GM08714 (cell line): ENCODE measurements around the gene KPNA5.
A peak's percentile ranks its signal among the peaks of the same experiment; 100 is the strongest.

Source experiments
- H3K4me3 ChIP-seq: fragments of 200-500 bp; sonication (Bioruptor generic); 2 replicates; pipeline ENCODE4 v1.5.1; 2014; ENCODE audit warnings: mild to moderate bottlenecking, low read length, inconsistent platforms
- ZNF274 ChIP-seq: IDR thresholded peaks from 2 replicates; pipeline ENCODE4 v1.6.1; 2012; ENCODE audit warnings: mild to moderate bottlenecking, low read depth, low read length

Gene KPNA5

DNA sequence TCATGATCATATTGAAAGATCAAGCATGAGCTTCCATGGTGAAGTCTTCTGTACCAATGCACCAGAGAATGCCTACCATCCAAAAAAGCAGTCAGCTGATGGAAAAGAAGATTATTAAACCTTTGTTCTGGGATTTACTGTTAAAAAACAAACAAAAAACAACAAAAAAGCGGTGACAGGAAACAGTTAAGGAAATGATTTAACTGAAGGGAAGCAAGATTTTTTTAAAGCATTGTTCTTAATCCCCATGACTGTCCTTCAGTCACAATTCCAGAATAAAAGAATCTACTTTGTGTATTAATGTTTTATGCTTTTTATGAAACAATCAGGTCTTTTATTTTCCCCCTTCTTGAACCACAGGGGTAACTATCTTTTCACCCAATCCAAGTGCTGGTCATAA is 60.6 kb downstream of the KPNA5 start:
- no peak overlapping the region for H3K4me3 ChIP-seq
- no peak for TF ChIP-seq ZNF274

DNA sequence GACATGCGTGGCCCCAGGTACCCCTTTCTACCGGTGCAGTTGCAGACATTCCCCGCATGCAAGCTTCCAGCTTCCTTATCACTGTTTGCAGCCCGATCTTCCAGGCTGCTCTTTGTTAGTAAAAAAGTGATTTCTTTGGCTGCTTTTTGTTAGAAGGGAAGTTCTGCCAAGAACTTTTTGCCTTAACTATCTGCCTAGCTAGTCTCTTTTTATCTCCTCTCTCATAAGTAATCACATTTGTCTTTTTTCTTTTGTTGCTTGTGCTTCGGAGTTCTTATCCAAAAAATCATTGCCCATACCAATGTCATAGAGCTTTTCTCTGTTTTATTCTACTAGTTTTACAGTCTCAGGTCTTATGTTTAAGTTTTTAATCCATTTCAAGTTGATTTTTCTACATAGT is 64.2 kb downstream of the KPNA5 start:
- no peak overlapping the region for H3K4me3 ChIP-seq
- TF ChIP-seq ZNF274: no peak

DNA sequence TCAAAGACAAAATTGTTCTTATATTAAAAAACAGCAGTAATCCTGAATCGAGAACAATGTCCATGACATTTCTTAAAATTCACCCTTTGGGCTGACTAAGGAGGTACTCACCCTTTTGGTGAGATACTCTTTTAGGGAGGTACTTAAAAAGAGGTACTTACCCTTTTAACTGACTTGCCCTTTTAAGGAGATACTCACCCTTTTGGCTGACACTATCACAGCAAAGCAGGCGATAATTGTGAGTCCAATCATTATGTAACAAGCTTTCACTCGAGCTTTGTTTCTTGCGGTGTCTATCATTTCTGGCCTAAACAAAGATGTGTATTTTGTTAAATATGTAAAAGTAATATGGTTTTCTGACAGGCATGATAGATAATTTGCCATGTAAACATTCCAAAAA is 80.8 kb downstream of the KPNA5 start:
- no peak for TF ChIP-seq ZNF274
- H3K4me3 ChIP-seq: no peak overlapping the region

DNA sequence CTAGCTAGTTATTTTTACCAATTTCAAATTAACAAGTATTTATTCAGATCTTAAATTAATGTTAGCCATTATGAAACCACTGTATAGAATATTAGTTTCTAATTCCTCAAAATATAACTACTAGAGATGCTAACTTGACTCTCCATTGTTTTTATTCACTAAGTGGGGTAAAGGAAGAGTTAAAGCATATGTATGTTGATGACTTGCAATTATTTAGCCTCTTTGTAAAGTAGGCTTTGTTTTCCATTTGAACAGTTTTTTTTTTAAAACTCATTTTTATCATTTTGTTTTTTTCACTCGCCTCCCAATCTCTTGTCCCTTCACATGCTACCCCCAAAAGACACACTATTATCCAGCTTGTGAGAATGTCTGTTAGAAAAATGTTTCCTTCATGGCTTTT is 81.2 kb downstream of the KPNA5 start:
- H3K4me3 ChIP-seq: no peak overlapping the region
- no peak for TF ChIP-seq ZNF274

DNA sequence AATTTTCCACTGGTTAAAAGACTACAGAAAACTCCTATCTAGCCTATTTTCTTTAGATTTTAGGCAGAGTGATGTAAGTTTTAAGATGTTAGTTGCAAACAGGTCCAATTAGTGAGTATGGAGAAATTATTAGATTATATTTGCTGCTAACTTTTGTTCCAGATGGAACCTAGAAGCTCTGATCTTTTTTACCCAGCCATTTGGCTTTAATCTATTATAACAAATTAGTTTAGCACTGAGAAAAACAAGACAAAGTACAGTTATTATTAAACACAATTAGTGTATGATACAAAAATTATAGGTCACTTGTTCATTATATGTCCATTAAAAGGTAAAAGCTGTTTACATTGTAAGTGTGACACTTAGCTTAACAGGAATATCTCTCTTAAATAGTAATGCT is 82.0 kb downstream of the KPNA5 start:
- no peak overlapping the region for H3K4me3 ChIP-seq

DNA sequence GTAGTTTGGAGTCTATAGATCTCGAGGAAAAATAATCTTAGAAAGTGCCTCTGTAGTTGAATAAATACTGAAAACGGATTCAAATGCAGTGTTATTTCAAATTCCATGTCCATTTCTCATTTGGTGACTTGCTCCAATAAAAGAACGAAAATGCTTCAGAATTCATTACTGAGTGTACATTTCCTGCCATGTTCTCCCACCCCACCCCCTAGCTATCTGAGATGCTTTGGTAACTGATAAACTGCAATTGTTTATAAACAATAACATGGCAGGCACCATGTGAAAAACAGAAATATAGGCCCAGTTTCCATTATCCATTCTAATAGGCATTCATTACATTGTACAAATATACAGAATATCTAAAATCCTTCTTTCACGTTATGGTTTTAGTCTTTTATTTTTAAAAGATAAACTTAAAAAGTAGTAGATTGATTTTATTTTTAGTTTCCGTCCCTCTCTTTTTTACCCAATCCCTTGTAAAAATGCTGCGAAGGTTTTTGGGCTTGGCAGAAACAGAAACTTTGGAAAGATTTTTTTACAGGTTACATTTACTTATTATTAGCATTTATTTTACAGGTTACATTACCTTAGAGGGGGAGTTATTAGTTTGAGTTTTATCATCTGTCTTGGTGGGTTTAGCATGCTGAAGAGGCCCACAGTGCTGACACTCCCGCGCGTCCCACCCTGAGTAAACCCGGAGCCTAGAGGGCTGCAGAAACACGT is 83.1 kb downstream of the KPNA5 start:
- TF ChIP-seq ZNF274: no peak
- H3K4me3 ChIP-seq: no peak overlapping the region

More for the DNA sequence above, 82.0 kb downstream of the KPNA5 start:
- no peak for TF ChIP-seq ZNF274

DNA sequence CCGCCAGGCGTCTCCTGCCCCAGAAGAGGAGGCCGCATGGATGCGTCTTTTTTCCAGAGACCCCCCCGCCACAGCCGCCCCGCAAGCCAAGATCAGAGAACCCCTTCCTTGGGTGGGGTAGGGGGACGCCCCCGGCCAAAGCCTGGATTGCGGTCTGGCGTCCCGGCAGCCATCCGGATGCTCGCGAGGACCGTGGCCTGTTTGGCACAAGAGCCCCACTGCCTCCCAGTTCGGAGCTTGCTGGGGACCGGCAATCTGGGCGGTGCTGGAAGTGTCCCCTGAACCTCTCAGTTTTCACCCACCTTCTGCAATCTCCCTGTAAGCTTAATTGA is 83.6 kb downstream of the KPNA5 start:
- no peak for TF ChIP-seq ZNF274
- peak overlapping the region; percentile 36; the same call in 1 of the 2 replicates for H3K4me3 ChIP-seq

DNA sequence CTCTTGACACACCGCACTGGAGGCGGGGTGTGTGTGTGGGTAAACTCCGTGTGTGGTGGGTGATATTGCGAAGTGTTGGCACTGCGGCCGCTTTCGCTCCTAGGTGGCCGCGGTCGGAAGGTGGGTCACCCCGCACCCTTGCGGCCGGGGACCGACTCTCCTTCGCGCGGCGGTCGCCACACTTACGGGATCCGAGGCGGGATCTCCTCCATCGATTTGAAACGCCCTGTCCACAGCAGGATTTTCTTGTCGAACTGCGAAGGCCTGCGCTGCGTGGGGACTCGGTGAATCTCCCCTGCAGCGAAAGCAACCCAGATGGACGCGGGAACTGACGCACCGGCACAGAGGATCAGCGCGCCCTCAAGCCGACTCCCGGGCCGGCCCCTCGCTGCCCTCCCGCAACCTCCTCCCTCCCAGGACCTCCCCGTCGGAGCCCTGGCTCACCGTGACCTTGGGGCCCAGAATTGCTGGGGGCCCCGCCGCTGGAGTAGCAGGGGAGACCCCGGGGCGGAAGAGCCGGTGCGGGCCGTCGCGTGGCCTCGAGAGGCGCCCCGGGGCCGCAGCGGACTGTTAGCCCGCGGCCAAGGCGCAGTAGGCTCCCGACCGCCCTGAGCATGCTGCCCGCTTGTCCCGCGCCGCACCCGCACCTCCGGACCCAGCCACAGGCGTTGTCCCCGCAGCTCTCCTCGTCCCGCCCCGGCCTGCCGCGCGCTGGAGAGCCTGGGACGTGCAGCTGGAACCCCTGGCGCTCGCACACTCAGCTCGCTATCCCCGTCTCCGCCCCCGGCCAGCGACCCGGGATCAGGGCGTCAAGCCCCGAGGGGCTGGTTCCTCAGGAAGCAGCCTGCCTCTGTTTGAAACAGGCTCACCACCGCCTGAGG is 84.2 kb downstream of the KPNA5 start, which contains the start of gene FAM162B:
TSS of gene FAM162B (minus strand) at position 759 of the 881 bp plus-strand sequence. CDS start at position 616, 143 bp downstream.
- peak within 1 kb of the TSS; percentile 36; the same call in 1 of the 2 replicates for H3K4me3 ChIP-seq
- TF ChIP-seq ZNF274: no peak

DNA sequence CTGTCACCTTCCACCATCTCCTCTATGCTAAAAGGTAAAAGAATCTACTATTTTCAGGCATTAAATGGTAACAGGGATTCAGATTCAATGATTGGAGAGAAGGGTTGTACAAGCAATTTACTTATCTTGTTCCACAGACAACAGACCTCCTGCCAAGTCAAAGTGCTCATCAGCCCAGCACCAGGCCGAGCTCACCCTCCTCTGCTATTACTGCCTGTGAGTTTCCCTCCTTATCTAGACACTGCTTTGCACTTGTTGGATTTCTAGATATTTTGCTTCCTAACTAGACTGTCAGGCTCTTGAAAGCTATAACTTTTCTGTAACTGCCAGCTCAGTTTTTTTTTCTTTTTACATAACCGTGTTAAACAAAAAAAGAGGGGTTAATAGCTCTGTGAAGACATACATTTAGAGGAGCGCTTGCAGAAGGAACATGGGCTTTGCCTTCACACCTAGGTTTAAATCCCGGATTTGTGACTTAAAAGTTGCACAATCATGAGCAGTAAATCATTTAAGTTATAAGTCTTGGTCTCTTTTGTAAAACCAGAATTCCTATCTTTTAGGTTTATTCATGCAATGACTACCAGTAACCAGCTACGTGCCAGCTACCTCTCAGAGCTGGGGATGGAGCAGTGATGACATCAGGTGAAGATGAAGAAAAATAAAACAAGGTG is 85.6 kb downstream of the KPNA5 start:
- TF ChIP-seq ZNF274: no peak

DNA sequence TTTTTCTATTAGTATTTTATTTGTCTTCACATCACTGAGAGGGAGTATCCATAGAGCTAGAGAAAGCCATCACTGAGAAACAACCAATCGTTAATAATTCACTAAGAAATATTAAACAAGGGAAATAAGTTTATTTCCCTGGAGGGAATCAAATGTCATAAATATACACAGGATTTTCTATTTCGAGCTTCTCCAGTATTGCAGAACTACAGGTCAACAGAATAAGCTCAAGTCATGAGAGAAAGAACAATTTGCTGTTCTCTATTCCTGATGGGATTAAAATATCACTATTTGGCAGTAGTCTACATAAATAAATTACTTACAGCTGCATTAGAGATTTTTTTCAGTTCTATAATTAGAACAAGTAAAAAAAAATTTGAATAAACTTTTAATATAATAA is 86.7 kb downstream of the KPNA5 start:
- TF ChIP-seq ZNF274: no peak
- H3K4me3 ChIP-seq: no peak overlapping the region

More for the DNA sequence above, 85.6 kb downstream of the KPNA5 start:
- H3K4me3 ChIP-seq: no peak overlapping the region

DNA sequence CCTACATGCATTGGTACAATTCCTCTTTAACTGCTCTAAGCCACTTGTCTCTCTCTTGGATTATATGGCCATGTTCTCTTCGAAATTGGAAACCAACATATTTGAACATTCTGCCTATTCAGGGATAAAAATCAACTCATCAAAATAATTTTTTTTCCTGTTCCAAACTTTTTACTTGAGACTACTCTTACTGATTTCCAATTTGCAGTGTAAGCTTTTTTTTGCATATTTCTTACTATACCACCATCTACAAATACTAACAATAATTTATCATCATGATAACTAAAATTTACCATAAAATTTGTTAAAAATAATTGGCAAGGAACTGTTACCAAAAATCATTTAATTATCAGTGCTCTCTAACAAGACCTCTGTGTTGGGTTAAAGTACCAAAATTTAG is 91.4 kb downstream of the KPNA5 start:
- H3K4me3 ChIP-seq: no peak overlapping the region
- no peak for TF ChIP-seq ZNF274

DNA sequence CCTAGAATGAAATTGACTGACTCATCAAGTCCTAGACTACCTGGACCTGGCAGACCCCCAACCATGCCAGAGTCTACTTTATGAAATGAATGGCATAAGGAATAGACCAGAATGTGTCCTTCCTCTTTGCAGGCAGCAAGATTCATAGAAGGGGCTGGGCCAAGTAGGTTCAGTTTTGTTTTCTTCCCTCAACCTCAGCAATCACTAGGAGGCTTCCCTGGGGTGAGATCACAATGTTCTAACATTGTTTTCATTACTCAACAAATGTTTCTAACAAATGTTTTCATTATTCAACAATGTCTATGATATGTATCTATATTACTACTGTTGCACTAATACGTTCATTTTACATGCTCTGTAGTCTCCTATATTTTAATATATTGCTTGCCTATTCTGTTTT is 92.9 kb downstream of the KPNA5 start:
- no peak for TF ChIP-seq ZNF274
- no peak overlapping the region for H3K4me3 ChIP-seq

DNA sequence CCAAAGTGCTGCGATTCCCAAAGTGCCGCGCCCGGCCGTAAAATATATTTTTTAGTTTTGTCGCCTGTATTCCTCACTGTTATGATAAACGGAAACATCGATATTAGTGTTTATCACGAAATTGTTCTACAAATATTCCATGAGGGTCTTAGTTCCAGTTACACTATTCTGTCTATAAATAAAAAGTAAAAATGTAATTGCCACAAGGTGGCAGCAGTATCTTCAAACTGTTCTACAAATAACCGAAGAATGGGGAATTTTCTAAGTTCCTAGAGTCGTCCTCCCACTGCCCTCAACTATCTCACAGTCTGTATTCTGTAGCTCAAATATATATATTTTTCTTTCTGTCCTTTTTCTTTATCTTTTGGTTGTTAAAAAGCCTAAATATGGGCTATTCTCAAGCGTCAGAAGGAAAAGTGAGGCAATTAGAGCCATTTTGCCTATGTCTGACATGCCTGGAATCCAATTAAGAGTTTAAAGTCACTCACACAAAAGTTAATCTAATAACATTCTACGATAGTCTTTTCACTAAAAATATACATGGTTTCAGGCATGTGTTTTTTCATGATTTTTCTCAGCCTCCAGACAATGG is 98.7 kb downstream of the KPNA5 start:
- no peak overlapping the region for H3K4me3 ChIP-seq
- TF ChIP-seq ZNF274: no peak

DNA sequence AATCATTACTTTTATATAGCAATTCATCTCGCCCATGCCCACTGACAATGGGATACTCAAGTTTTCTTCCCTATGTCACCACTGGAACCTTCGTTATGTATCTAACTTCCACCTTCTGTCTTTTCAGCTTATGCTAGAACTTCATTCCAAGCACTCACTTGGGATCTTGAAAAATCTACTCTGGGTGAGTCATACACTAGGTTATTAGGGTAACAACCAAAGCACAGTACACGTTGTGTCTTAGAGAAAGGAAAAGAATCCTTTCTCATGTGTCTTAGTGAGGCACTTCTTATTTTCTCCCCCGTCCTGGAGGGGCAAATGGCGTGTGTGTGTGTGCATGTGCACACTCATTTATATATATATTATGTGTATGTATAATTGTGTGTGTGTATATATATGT is 102.8 kb downstream of the KPNA5 start:
- no peak overlapping the region for H3K4me3 ChIP-seq
- TF ChIP-seq ZNF274: no peak
